ENCODE measurements around the gene DOHH.

- TF ChIP-seq CTCF (IDR thresholded peaks at IDR 0.05 in 8 of 11, conservative IDR thresholded peaks at IDR 0.05 in 3 of 11) (no peak), POLR2A (IDR thresholded peaks at IDR 0.05) (no peak)
These were observed 43.4 kb downstream of the DOHH start for GRCh38 chr19:3456925-3457527.
